OCI-LY1 (cell line): Measurements from ENCODE around the gene NPAS3.

Experiments
- H2AFZ ChIP-seq: fragments of 200-600 bp; sonication (generic), shearing (Covaris generic); 2 replicates; pipeline ENCODE4 v1.6.0; 2014; ENCODE audit warnings: antibody characterized with exemption, mild to moderate bottlenecking, low read length
- H3F3A ChIP-seq: fragments of 200-600 bp; sonication (generic), shearing (Covaris generic); 2 replicates; pipeline ENCODE4 v1.6.0; 2014; ENCODE audit warnings: mild to moderate bottlenecking, antibody characterized with exemption, low read length, moderate library complexity; ENCODE audit not compliant: insufficient read depth
- H3K27ac ChIP-seq: fragments of 200-600 bp; sonication (generic); 2 replicates; pipeline ENCODE4 v1.5.1; 2014; ENCODE audit warnings: low read length, mixed run types, mild to moderate bottlenecking, low read depth; ENCODE audit not compliant: poor library complexity, severe bottlenecking
- H3K27me3 ChIP-seq: fragments of 200-600 bp; sonication (generic); 2 replicates; pipeline ENCODE4 v1.6.0; 2014; ENCODE audit warnings: antibody characterized with exemption, mild to moderate bottlenecking, low read length, moderate library complexity; ENCODE audit not compliant: insufficient read depth
- H3K36me3 ChIP-seq: fragments of 200-600 bp; sonication (generic); 2 replicates; pipeline ENCODE4 v1.6.1; 2014; ENCODE audit warnings: mild to moderate bottlenecking, antibody characterized with exemption, low read length, moderate library complexity, mixed read lengths; ENCODE audit not compliant: insufficient read depth
- H3K4me1 ChIP-seq: fragments of 200-600 bp; sonication (generic); 2 replicates; pipeline ENCODE4 v1.5.1; 2014; ENCODE audit warnings: mild to moderate bottlenecking, low read length, moderate library complexity; ENCODE audit not compliant: insufficient read depth, severe bottlenecking
- H3K4me2 ChIP-seq: fragments of 200-600 bp; sonication (generic), shearing (Covaris generic); 2 replicates; pipeline ENCODE4 v1.6.1; 2014; ENCODE audit warnings: low read length
- H3K4me3 ChIP-seq: fragments of 200-600 bp; sonication (generic); 2 replicates; pipeline ENCODE4 v1.5.1; 2014; ENCODE audit warnings: low read length, low read depth, mild to moderate bottlenecking, mixed read lengths; ENCODE audit not compliant: poor library complexity, severe bottlenecking
- H3K79me2 ChIP-seq: fragments of 200-600 bp; shearing (Covaris generic); 2 replicates; pipeline ENCODE4 v1.6.1; 2016; ENCODE audit warnings: mixed run types, low read length, mixed read lengths; ENCODE audit not compliant: insufficient read depth
- H3K9ac ChIP-seq: fragments of 200-600 bp; sonication (generic), shearing (Covaris generic); 2 replicates; pipeline ENCODE4 v1.6.1; 2014; ENCODE audit warnings: mild to moderate bottlenecking, low read length, mixed read lengths
- H3K9me2 ChIP-seq: fragments of 200-600 bp; sonication (generic), shearing (Covaris generic); 2 replicates; pipeline ENCODE4 v1.6.1; 2014; ENCODE audit warnings: low read depth, mild to moderate bottlenecking, low read length, mixed read lengths
- H3K9me3 ChIP-seq: fragments of 200-600 bp; shearing (Covaris generic); 2 replicates; pipeline ENCODE4 v1.6.1; 2014; ENCODE audit warnings: low read length, mixed read lengths
- H4K20me1 ChIP-seq: fragments of 200-600 bp; sonication (generic), shearing (Covaris generic); 2 replicates; pipeline ENCODE4 v1.6.0; 2016; ENCODE audit warnings: mild to moderate bottlenecking, low read length; ENCODE audit not compliant: insufficient read depth
- CTCF ChIP-seq: fragments of 200-600 bp; sonication (generic), shearing (Covaris generic); IDR thresholded peaks from 2 replicates; pipeline ENCODE4 v1.5.1; 2017; ENCODE audit warnings: mild to moderate bottlenecking, antibody characterized with exemption, low read length, moderate library complexity, mixed read lengths
- EZH2 ChIP-seq: fragments of 200-600 bp; sonication (generic), shearing (Covaris generic); IDR thresholded peaks from 2 replicates; pipeline ENCODE4 v1.8.0; 2017; ENCODE audit warnings: borderline replicate concordance, mixed run types, mild to moderate bottlenecking, antibody characterized with exemption, low read length, moderate library complexity, mixed read lengths

Gene NPAS3

GRCh38 chr14:33636716-33637115, 698.0 kb downstream of the NPAS3 start:
- no peak overlapping the region for H3K9ac ChIP-seq
- H3K9me2 ChIP-seq = no peaks in the 10 kb centered on the region
- H3K4me3 ChIP-seq = no peak overlapping the region
- H3K79me2 ChIP-seq = no peaks in the 10 kb centered on the region
- H3K36me3 ChIP-seq = no peaks in the 10 kb centered on the region
- H2AFZ ChIP-seq = no peak overlapping the region
- H3F3A ChIP-seq = no peaks in the 10 kb centered on the region
- H3K27me3 ChIP-seq = no peaks in the 10 kb centered on the region
- H4K20me1 ChIP-seq = no peaks in the 10 kb centered on the region
- no peak overlapping the region for H3K4me2 ChIP-seq
- no peaks in the 10 kb centered on the region for H3K9me3 ChIP-seq
- H3K27ac ChIP-seq = no peak overlapping the region
- no peaks in the 10 kb centered on the region for H3K4me1 ChIP-seq
- TF ChIP-seq CTCF = no peak
- TF ChIP-seq EZH2 = no peak

- Histone ChIP-seq H3K27ac (no peak overlapping the region), H3K9ac (no peak overlapping the region), H3K9me3 (no peaks in the 10 kb centered on the region), H3K36me3 (no peaks in the 10 kb centered on the region), H3K79me2 (no peaks in the 10 kb centered on the region), H3F3A (no peaks in the 10 kb centered on the region), H4K20me1 (no peaks in the 10 kb centered on the region), H2AFZ (no peak overlapping the region), H3K9me2 (no peaks in the 10 kb centered on the region), H3K27me3 (no peaks in the 10 kb centered on the region), H3K4me2 (no peak overlapping the region), H3K4me1 (no peaks in the 10 kb centered on the region), H3K4me3 (no peak overlapping the region)
- TF ChIP-seq CTCF = no peak
- no peak for TF ChIP-seq EZH2
Observed at GRCh38 chr14:33642080-33642479, 703.4 kb downstream of the NPAS3 start.

- H3F3A ChIP-seq = no peaks in the 10 kb centered on the region
- H3K4me3 ChIP-seq = no peak overlapping the region
- TF ChIP-seq EZH2 (no peak), CTCF (no peak)
- H3K9me3 ChIP-seq = no peaks in the 10 kb centered on the region
- no peaks in the 10 kb centered on the region for H3K4me1 ChIP-seq
- H3K27me3 ChIP-seq = no peaks in the 10 kb centered on the region
- no peak overlapping the region for H2AFZ ChIP-seq
- no peaks in the 10 kb centered on the region for H3K36me3 ChIP-seq
- H3K9me2 ChIP-seq = no peaks in the 10 kb centered on the region
- no peak overlapping the region for H3K4me2 ChIP-seq
- no peak overlapping the region for H3K9ac ChIP-seq
- H3K27ac ChIP-seq = no peak overlapping the region
- no peaks in the 10 kb centered on the region for H4K20me1 ChIP-seq
- H3K79me2 ChIP-seq = no peaks in the 10 kb centered on the region
Observed at GRCh38 chr14:33642691-33643244, 704.1 kb downstream of the NPAS3 start.
